Panc1 (cell line): Measurements from ENCODE around the gene UFSP2. TPM values are rescaled to one million over a fixed set of nuclear protein-coding genes. Genes with fewer than 3 reads are reported as not detected.

Source experiments
- ATAC-seq: fragments of 200-7000 bp; cut with Tn5 transposase; 2 replicates; pipeline ENCODE4 v1.9.1; 2020; ENCODE audit warnings: mild to moderate bottlenecking, moderate library complexity
- BruUV-seq: library from RNA; stranded (reverse); fragments of 400-500 nt; replicated peaks from 2 replicates; lab custom pipeline; 2021; lab: Mats Ljungman, UMichigan
- CTCF ChIA-PET: fragments of 300-600 bp; sonication (Branson Sonifier 250); formaldehyde crosslinking; loops from one replicate; lab custom pipeline; 2022; ENCODE audit warnings: antibody characterized with exemption; lab: Charles Lee
- POLR2A ChIA-PET: fragments of 300-600 bp; sonication (Branson Sonifier 250); formaldehyde crosslinking; loops from one replicate; lab custom pipeline; 2022; ENCODE audit warnings: antibody characterized with exemption; lab: Charles Lee
- DNase-seq: peaks from one replicate; pipeline ENCODE4 v3.0.0-alpha.2; 2010; ENCODE audit warnings: low read depth, low spot score
- H3K27ac ChIP-seq: 2 replicates; pipeline ENCODE4 v1.5.1; 2011; ENCODE audit warnings: mild to moderate bottlenecking, low read length, inconsistent platforms
- H3K27me3 ChIP-seq: fragments of 200-500 bp; sonication (Bioruptor generic); 2 replicates; pipeline ENCODE4 v1.6.0; 2014; ENCODE audit warnings: low read length, inconsistent platforms; ENCODE audit not compliant: control insufficient read depth, insufficient read depth
- H3K36me3 ChIP-seq: fragments of 200-500 bp; sonication (Bioruptor generic); 2 replicates; pipeline ENCODE4 v1.5.1; 2014; ENCODE audit warnings: inconsistent platforms, mild to moderate bottlenecking, low read length, moderate library complexity; ENCODE audit not compliant: control insufficient read depth, insufficient read depth
- H3K4me1 ChIP-seq: 2 replicates; pipeline ENCODE4 v1.5.1; 2011; ENCODE audit warnings: inconsistent platforms, mild to moderate bottlenecking, low read length, moderate library complexity; ENCODE audit not compliant: control insufficient read depth, insufficient read depth
- H3K4me3 ChIP-seq, 2 experiments: 2 replicates each; pipeline ENCODE4 v1.5.1; 2011 to 2012; ENCODE audit warnings: low read depth in 2 of 2, low read length in 2 of 2, mild to moderate bottlenecking in 2 of 2, inconsistent platforms in 1 of 2, moderate library complexity in 1 of 2
- H3K9me3 ChIP-seq: fragments of 200-500 bp; sonication (Bioruptor generic); 2 replicates; pipeline ENCODE4 v1.5.1; 2014; ENCODE audit warnings: low read depth, mild to moderate bottlenecking, inconsistent platforms, low read length, moderate library complexity; ENCODE audit not compliant: control insufficient read depth, insufficient read depth
- POLR2AphosphoS5 ChIP-seq: IDR thresholded peaks from 2 replicates; pipeline ENCODE4 v1.6.1; 2012; ENCODE audit warnings: mild to moderate bottlenecking, low read depth, low read length, moderate library complexity
- SIN3A ChIP-seq: IDR thresholded peaks from 2 replicates; pipeline ENCODE4 v1.6.1; 2012; ENCODE audit warnings: low read depth, mild to moderate bottlenecking, low read length, moderate library complexity, borderline replicate concordance; ENCODE audit not compliant: insufficient read depth
- TCF7L2 ChIP-seq: IDR thresholded peaks from 2 replicates; pipeline ENCODE4 v1.6.1; 2011; ENCODE audit warnings: mild to moderate bottlenecking, low read depth, low read length, inconsistent platforms
- in situ Hi-C: cut with HindIII; loops from 2 replicates; pipeline ENCODE4 v1.10.0; 2016; ENCODE audit warnings: low sequenced_read_pairs, low pct_unique_long_range_greater_than_20kb
- intact Hi-C: fragments of 100-400 bp; cut with micrococcal nuclease; formaldehyde crosslinking; loops from one replicate; pipeline ENCODE4 v1.10.0; 2022; ENCODE audit not compliant: unreplicated experiment
- total RNA-seq: library from RNA; stranded (reverse); gene quantifications from one replicate; pipeline ENCODE4 v1.2.1, GENCODE V29; 2021; ENCODE audit not compliant: unreplicated experiment
- TF ChIP-seq, protein P1 (sequence below), 2 experiments: IDR thresholded peaks; 2 replicates each; pipeline ENCODE4 v1.6.1; 2011 to 2012; ENCODE audit warnings: low read depth in 2 of 2, control low read depth in 1 of 2, low read length in 1 of 2, mild to moderate bottlenecking in 1 of 2, moderate library complexity in 1 of 2; ENCODE audit not compliant: insufficient read depth in 1 of 2
- TF ChIP-seq, protein P2 (sequence below): fragments of 450-650 bp; IDR thresholded peaks from 2 replicates; pipeline ENCODE4 v1.5.1; 2017; ENCODE audit warnings: mild to moderate bottlenecking

Gene UFSP2
- total RNA-seq, 1 experiment from 2014 or later = 17.0 TPM

DNA sequence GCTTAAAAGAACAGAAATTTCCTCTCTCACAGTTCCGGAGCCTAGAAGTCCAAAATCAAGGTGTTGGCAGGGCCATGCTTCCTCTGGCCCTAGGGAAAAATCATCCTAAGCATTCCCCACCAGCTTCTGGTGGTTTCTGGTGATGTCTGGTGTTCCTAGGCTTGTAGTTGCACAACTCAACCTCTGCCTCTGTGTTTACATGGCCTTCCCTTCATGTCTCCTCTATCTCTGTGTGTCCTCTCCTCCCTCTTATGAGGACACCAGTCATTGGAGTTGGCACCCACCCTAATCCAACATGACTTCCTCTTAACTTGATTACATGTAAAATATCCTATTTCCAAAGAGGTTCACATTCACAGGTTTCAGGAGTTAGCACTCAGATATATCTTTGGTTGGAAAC, 45.4 kb downstream of the UFSP2 start:
- Histone ChIP-seq H3K36me3 (no peaks in the 10 kb centered on the region), H3K4me1 (no peaks in the 10 kb centered on the region), H3K27me3 (no peaks in the 10 kb centered on the region), H3K27ac (no peak overlapping the region), H3K4me3 (no peak overlapping the region), H3K9me3 (no peaks in the 10 kb centered on the region)
- ATAC-seq (no peak), DNase-seq (no peak)
- intact Hi-C loops (no loop called here), in situ Hi-C loops (no loop called here)
- POLR2A ChIA-PET = no interaction called here
- CTCF ChIA-PET = no interaction called here
- BruUV-seq = no TSS peak
- TF ChIP-seq, protein P1, sequence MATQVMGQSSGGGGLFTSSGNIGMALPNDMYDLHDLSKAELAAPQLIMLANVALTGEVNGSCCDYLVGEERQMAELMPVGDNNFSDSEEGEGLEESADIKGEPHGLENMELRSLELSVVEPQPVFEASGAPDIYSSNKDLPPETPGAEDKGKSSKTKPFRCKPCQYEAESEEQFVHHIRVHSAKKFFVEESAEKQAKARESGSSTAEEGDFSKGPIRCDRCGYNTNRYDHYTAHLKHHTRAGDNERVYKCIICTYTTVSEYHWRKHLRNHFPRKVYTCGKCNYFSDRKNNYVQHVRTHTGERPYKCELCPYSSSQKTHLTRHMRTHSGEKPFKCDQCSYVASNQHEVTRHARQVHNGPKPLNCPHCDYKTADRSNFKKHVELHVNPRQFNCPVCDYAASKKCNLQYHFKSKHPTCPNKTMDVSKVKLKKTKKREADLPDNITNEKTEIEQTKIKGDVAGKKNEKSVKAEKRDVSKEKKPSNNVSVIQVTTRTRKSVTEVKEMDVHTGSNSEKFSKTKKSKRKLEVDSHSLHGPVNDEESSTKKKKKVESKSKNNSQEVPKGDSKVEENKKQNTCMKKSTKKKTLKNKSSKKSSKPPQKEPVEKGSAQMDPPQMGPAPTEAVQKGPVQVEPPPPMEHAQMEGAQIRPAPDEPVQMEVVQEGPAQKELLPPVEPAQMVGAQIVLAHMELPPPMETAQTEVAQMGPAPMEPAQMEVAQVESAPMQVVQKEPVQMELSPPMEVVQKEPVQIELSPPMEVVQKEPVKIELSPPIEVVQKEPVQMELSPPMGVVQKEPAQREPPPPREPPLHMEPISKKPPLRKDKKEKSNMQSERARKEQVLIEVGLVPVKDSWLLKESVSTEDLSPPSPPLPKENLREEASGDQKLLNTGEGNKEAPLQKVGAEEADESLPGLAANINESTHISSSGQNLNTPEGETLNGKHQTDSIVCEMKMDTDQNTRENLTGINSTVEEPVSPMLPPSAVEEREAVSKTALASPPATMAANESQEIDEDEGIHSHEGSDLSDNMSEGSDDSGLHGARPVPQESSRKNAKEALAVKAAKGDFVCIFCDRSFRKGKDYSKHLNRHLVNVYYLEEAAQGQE (IDR thresholded peaks at IDR 0.05; ENCODE audit: insufficient read depth in 1 of 2, low read depth in 2 of 2, low read length in 1 of 2) = no peak
- no peak for TF ChIP-seq TCF7L2
- no peak for TF ChIP-seq SIN3A
- TF ChIP-seq, protein P2, sequence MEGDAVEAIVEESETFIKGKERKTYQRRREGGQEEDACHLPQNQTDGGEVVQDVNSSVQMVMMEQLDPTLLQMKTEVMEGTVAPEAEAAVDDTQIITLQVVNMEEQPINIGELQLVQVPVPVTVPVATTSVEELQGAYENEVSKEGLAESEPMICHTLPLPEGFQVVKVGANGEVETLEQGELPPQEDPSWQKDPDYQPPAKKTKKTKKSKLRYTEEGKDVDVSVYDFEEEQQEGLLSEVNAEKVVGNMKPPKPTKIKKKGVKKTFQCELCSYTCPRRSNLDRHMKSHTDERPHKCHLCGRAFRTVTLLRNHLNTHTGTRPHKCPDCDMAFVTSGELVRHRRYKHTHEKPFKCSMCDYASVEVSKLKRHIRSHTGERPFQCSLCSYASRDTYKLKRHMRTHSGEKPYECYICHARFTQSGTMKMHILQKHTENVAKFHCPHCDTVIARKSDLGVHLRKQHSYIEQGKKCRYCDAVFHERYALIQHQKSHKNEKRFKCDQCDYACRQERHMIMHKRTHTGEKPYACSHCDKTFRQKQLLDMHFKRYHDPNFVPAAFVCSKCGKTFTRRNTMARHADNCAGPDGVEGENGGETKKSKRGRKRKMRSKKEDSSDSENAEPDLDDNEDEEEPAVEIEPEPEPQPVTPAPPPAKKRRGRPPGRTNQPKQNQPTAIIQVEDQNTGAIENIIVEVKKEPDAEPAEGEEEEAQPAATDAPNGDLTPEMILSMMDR = no peak
- TF ChIP-seq POLR2AphosphoS5 = no peak

DNA sequence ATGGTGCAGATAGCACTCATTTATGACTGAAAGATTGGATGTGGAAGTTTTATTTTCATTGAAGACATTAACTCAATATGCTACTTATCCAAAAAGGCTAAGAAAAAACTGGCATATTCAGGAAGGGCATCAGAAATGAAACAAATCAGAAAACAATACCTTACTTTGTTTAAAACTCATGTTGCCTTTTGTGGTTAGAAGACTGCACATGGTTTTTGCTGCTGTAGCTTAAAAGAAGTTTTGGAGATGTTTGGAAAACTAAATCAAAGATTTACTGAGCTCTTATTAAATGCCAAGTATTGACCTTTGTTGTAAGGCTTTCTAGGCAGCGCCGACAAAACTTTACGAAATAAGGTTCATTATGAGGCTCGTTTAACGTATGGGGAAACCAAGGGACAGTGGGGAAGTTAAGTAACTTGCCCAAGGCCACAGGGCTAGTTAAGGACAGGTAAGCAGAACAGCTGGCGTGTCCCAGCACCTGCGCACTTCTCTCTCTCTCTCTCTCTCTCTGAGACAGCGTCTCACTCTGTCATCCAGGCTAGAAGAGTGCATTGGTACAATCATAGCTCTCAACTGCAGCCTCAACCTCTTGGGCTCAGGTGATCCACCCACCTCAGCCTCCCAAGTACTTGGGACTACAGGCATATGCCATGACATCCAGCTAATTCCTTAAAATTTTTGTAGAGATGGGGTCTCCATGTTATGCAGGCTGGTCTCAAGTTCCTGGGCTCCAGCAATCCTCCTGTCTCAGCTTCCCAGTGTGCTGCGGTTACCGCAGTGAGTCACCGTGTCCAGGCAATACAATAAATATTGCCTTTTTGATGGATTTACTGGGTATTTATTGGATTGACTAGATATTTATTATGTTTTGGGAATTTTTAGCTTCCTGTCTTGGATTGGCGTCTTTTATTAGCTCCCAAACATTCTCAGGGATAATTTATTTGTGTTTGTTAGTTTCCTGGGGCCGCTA, 46.2 kb downstream of the UFSP2 start:
- Histone ChIP-seq H3K27ac (no peak overlapping the region), H3K9me3 (no peaks in the 10 kb centered on the region), H3K36me3 (no peaks in the 10 kb centered on the region), H3K4me1 (no peaks in the 10 kb centered on the region), H3K4me3 (no peak overlapping the region), H3K27me3 (no peaks in the 10 kb centered on the region)
- ATAC-seq (no peak), DNase-seq (no peak)
- TF ChIP-seq, protein P2 = no peak
- TF ChIP-seq POLR2AphosphoS5 = no peak
- TF ChIP-seq, protein P1 (IDR thresholded peaks at IDR 0.05; ENCODE audit: insufficient read depth in 1 of 2, low read depth in 2 of 2, low read length in 1 of 2) = no peak
- no peak for TF ChIP-seq SIN3A
- TF ChIP-seq TCF7L2 = no peak
- intact Hi-C loops = no loop called here
- in situ Hi-C loops = no loop called here
- BruUV-seq = no TSS peak
- ChIA-PET CTCF (interaction anchor here (0.6 kb wide), 1 partner anchor 14 kb away, joined by 4 read pairs; no protein-coding TSS in a partner anchor), POLR2A (no interaction called here)
